HG03108 (cell line): ENCODE data around the gene TSPAN11.

Experiments
- ATAC-seq: cut with Tn5 transposase; IDR thresholded peaks from one replicate; pipeline ENCODE4 v1.9.1; 2021; ENCODE audit warnings: moderate library complexity; ENCODE audit not compliant: unreplicated experiment

Gene TSPAN11

DNA sequence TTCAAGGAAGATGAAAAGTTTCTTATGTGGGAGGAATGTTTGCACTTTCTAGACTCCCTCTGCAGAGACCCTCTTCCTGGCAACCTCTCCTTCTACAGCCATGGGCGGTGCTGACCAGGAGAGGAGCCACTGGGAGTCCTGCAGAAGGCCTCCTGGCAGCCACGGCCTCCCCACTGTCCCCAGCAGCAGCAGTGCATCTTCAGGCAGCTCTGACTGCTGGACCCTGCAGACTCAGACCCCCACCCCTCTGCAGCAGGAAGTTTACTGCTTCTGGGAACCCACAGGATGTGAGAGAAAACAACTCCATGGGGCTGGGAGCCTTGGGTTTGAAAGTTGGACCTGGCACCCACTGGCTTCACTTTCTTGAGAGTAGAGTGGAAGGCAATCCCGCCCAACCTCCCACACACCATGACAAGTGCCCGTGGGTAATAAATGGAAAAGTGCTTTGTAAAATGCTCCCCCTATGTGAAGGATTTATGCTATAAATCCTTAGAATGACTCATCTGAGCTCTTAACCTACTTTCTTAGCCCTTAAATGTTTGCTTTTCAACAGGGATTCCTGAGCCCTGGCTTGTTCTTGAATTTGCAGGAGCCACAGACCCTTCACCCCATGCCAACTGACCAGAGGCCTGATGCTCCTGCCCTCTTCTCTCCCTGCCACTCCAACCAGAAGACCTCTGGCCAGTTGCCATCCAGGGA is 109.6 kb downstream of the TSPAN11 start:
- ATAC-seq, result no peak

DNA sequence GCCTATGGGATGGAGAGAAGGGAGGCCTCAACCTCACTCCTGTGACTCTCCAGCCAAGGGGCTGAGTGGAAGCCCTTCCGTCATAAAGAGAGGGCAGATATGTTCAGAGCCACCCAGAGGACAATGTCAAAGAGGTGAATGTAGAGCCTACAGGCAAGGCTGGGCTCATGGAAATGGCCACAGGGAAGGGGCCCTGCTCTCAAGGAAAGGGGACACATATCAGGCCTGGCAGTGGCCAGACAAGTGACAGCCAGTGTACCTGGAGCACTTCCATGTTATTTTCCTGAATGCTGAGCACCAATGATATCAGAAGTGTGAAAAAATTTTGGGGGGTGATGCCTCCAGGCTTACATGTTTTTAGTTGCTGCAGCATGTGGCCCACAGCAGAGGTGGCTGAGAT is 110.5 kb downstream of the TSPAN11 start:
- no peak for ATAC-seq

DNA sequence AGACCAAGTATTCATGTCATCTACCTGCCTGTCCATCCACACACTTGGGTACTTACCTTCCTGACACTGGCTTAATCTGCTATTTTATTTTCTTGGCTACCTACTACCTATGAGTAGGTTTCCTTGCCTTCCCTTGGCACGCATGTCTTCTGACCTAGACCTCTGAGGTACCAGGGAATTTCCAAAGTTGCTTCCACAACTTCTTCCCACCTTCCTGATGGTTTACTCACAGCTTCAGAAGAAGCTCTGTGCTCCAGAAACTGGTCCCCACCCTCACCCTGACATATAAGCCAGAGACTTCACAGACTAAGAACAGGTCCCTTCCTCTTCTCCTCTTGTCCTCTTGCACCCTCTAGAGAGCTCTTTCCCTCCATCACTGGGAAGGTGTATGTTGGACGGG is 111.4 kb downstream of the TSPAN11 start:
- no peak for ATAC-seq

DNA sequence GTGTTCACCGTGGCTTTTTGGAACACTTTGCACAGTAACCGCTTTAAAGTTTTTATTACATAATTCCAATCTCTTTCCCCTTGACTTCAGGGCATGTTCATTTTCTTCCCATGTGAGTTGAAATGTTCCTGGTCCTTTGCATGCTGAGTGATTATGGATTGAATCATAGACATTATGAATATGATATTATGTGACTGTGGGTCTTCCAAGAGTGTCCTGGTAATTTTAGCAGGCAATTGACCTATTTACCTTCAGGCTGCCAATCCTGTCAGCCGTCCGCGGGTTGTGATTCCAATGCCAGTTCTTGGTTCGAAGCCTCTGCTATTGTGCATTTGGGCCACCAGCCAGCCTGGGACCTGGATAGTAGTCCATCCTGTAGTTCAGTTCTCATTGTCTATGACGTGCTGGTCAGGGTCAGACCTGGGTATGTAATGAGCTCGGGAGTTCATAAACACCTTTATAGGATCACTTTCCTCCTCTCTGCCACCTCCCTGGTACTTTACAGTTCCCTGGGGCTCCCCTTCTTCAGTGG is 114.6 kb downstream of the TSPAN11 start:
- ATAC-seq, result no peak
